CD1c-positive myeloid dendritic cell (primary cell): Measurements from ENCODE around the gene GLOD4.
"Not testable (repeated sequence)": the region's sequence is repeated elsewhere in the genome, so short reads cannot be mapped to it uniquely, and the experiment has no call there.

Experiments
- DNase-seq: peaks from one replicate; pipeline ENCODE4 v3.0.0-alpha.2; 2016; ENCODE audit errors: extremely low spot score

Gene GLOD4

DNA sequence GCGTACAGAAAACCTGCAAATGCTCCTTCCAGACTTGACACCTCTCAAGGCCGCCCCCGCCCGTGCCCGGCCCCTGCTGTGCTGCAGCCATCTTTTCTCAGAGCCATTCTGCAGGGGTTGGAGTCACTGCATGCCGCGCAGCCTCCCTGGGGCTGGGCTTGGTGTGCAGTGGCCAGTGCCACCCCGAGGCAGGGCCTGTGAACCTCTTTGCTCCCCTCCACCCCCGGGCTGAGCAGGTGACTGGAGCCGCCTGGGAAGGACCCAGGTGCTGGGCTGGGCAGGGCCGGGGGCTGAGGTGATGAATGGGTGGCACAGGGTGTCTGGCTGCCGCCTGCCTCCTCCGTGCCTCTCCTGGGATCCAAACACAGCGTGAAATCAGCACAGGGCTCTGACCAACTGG, 20.4 kb upstream of the GLOD4 start:
- DNase-seq = no peak

DNA sequence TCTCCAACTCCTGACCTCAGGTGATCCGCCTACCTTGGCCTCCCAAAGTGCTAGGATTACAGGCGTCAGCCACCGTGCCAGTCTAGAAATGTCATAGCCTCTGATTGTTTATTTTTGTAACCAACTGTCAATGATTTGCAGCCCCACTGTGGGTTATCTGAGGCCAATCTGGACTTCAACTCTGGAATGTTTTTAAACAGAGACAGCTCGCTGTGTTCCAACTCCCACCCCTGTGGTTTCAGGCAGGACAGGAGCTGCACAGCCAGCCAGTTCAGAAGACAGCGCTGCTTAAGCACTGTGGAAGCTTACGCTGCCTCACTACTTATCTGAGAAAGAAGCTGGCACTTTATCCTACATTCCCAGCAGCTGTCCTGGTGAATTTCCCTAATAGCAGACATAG, 19.6 kb upstream of the GLOD4 start:
- no peak for DNase-seq

DNA sequence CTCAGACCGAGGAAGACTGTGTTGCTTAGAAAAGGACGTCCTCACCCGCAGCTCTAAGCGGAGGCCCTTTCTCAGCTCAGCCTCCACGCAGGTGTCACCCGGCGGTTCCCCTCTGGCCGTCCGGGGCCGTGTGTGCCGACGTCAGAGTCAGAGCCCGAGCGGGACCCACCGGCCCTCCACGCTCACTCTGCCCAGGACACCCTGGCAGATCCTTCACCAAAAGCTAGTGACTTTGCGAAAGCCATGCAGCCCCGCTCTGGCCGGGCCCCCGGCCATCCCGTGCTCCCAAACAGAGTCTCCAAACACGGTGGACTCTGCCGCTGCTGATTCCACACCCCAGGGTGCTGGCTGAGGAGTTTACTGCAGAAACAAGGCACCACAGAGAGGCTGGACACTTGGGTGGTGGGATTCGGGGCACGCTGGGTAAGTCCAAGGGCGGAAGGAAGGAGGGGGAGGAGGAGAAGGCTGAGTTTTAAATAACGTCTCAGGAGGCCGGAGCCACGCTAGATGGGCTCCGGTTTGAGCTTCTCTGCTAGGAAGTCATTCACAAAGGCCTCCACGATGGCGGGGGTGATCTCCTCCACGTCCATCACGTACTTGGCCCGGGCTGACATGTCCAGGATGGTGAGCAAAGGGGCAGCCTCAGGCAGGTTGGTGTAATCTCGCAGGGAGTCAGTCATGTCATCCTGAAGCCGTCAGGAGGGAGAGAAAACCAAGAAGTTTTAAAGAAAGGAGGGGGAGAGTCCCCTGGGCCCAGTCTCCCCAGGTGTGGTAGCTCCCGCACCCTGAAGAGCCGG, 18.6 kb upstream of the GLOD4 start:
- DNase-seq = no peak

DNA sequence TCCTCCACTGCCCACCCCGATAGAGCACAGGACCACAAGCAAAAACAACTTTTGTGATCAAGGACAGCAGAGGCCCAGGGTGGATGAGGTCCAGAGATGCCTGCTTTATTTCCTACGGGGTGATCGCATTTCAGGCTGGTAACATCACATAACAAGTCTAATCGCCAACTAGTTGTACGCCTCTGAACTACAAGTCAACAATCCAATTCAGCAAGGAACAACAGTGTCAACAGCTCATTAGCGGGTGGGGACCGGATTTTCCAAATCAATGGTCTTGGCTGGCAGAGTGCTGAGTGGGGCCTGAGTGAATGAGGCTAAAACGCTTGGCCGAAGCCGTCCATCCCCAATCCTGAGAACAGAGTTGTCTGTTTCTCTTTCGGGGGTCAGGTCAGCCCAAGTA, 17.2 kb upstream of the GLOD4 start:
- no peak for DNase-seq

DNA sequence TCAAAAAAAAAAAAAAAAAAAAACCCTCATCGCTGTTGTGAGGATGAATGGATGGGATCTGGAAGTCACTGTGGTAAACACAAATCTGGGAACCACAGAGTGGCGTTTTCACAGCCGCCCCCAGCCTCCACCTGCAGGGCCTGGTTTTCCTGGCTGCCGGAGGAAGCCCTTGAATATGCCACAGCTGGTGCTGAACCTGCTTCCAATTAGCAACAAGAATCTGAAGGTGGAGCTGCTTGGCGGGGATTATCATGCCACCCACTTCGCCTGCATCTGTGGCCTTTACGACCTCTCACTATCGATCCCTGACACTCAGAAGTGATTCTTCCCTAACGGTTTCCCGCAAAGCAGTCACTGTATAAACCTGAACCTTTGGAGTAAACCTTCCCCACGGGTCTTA, 16.2 kb upstream of the GLOD4 start:
- no peak for DNase-seq

DNA sequence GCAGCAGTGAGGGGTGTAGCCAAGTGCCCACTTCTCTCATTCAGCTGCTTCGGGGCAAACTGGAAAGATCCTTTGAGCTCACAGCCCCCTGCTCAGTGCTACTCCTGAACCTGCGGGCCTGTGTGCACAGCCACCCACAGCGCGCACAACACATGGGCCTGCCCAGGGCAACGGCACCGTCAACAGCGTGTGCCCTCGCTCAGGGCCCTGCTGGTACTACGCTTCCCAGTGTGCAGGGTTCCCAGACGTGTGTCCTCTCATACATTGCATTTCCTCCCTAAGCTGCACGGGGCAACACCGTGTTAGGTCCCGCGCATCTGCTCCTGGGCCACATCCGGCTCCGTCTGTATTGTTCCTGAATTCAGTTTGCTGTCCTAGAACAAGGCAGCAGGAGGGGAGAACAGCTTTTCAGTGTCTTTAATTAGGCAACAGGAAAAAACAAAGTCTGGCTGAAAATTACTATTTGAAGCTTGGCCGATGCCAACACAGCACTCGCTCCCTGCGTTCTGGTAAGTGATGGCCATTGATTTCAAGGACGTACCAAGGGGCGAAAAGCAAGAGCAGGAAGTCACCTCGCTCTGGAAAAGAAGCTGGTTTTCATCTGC, 15.3 kb upstream of the GLOD4 start:
- DNase-seq = no peak

DNA sequence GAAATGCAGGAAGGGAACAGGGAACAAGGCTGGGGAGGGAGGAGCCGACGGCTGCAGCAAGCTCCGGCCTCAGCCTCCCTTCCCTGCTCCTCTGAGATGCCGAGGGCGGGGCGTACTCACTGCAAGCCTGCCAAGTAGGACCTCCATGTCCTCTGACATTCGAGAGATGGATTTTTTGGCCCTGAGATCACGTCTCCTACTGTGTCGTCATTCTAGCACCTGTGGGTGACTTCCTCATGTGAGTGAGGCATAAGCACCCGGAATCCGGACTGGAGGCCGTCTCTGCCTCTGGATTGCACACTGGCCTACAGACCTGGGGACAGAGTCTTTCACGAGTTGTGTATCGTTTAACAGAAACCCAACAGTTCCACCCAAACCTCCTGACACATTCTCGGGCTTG, 14.5 kb upstream of the GLOD4 start:
- DNase-seq = no peak

GRCh38 chr17:795721-796120, 13.6 kb upstream of the GLOD4 start:
- no peak for DNase-seq

- no peak for DNase-seq
Measured at GRCh38 chr17:795276-795675, 13.2 kb upstream of the GLOD4 start.

DNA sequence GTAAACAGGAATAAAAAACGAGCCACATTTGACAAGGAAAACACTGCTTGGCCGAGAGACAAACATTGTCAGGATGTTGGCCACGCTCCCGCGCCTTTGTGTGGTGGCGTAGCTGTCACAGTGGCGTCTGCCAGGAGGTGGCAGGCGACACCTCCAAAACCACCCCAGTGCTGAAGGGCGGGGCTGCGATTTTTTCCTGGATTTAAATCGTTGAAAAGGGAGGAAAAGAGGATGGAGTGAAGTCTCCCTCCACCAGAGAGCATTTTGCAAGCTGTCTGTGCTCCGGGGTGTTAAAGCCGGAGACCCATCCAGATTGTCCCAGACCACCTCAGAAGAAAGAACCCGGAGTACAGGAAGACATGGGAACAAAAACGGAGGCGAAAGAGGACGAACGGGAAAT, 12.8 kb upstream of the GLOD4 start:
- DNase-seq = peak; percentile 59

DNA sequence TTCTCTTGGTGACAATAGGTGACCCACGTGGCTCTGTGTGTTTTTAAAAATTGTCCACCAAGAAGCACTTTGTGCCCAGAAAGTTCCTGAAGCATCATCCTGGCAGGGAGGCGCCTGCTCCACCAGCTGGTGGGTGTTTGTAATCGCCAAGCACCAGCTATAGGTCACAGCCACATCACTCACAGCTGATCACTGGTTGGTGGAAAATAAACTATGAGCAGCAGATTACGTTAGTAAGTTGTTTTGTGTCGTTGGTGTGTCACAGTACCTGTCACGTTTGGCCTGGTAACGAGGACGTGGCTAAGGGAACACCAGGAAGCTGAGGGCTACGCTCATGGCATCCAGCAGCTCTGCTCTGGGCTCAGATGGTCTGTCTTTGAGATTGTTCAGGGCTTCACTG, 10.2 kb upstream of the GLOD4 start:
- no peak for DNase-seq

DNA sequence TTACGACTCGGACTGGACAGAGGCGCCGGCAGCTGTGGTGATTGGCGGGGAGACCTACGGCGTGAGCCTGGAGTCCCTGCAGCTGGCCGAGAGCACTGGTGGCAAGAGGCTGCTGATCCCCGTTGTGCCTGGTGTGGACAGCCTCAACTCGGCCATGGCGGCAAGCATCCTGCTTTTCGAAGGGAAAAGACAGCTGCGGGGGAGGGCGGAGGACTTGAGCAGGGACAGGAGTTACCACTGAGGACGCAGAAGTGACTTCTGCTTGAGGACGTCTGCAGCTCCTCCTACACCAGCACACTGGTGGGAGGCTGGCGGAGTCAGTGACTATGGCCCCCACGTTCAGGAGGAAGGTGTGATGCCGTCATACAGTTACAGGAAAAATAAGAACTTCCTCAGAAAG, 9.7 kb upstream of the GLOD4 start:
- no peak for DNase-seq

DNA sequence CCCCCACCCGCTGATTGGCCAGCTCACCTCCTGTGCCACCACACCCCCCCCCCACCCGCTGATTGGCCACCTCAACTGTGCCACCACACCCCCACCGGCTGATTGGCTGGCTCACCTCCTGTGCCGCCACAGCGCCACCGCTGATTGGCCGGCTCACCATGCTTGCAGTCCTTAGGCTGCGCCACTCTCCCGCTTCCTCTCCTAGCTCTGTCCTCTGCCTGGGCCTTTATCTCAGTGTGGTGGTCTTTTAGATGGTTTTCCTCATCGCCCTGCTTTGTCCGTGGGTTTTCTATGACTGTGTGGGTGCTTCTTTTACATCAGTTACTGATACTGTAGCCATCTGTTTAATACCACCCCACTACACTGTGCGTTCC, 8.8 kb upstream of the GLOD4 start:
- DNase-seq = not testable (repeated sequence)

GRCh38 chr17:789931-790873, 8.1 kb upstream of the GLOD4 start:
- not testable (repeated sequence) for DNase-seq

DNA sequence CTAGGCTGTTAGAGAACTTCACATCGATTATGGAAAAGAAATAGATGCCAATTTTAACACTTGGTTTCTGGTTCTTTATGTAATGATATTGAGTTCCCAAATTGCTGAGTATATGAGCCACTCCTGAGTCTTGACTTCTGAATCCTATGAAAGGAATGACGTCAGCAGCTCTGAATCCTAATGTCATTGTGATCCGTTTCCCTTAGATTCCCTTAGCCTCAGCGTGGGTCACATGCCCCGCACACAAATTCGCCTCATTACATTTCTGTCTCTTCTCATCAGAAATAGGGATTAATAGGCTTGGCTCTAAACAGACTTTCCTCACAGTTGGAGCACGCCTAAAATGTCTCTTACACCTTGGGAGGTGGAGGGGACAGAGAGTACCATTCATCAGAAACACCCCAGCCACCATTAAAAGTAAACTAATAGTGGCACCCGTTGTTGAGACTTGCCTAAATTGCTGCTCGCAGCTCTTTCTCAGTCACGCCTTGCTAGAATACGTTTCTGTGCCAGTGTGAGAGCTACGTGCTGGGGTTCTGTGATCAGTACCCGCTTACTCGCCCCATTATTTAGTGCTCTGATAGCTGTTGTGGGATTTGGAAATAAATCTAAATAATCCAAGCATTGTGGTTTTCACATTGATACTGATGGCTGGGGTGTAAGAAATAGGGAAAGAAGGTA, 7.2 kb upstream of the GLOD4 start:
- DNase-seq = no peak

- DNase-seq = no peak
Measured at GRCh38 chr17:788551-788950, 6.5 kb upstream of the GLOD4 start.

DNA sequence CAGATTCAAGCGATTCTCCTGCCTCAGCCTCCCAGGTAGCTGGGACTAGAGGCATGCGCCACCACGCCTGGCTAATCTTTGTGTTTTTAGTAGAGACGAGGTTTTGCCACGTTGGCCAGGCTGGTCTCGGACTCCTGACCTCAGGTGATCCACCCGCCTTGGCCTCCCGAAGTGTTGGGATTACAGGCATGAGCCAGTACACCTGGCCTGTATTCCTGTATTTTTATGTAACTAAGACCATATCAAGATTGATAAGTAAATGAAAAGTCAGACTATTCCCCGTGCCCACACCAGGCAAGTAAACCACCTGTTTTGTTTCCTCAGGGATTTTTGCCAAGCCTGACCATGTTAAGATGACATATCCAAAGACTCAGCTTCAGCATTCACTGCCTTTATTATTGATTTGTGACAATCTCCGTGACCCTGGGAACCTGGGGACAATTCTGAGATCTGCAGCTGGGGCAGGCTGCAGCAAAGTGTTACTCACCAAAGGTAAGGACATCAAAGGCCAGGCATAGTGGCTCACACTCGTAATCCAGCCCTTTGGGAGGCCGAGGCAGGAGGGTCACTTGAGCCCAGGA, 5.7 kb upstream of the GLOD4 start:
- DNase-seq = no peak

GRCh38 chr17:785901-786300, 3.8 kb upstream of the GLOD4 start:
- DNase-seq = not testable (repeated sequence)

- no peak for DNase-seq
Measured at GRCh38 chr17:784143-784542, 2.1 kb upstream of the GLOD4 start.

DNA sequence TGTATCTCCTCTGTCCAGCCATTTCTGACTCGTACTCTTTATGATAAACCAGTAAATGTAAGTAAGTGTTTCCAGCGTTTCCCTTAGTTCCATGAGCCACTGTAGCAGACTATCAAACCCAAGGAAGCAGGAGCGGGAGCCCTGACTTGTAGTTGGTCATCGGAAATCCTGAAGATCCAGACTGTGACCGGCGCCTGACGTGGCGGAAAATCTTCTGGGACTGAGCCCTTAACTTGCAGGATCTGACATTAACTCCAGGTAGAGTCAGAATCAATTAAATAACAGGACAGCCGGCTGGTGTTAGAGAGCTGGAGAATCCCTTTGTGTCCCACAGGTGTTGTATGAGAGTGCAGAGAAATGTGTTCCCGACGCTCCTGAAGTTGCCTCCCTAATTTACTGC, 4.0 kb downstream of the GLOD4 start:
- DNase-seq = no peak

- no peak for DNase-seq
Measured at GRCh38 chr17:774313-774584, 7.8 kb downstream of the GLOD4 start.
